MM.1S (cell line): ENCODE measurements around the gene TRNT1.

Experiments used
- DNase-seq: peaks from one replicate; pipeline ENCODE4 v3.0.0-alpha.2; 2015
- H2AFZ ChIP-seq: fragments of 300-600 bp; sonication (generic); 2 replicates; pipeline ENCODE4 v1.6.0; 2016; ENCODE audit warnings: antibody characterized with exemption, low read length
- H3F3A ChIP-seq: fragments of 300-600 bp; sonication (generic); 2 replicates; pipeline ENCODE4 v1.6.1; 2016; ENCODE audit warnings: mild to moderate bottlenecking, antibody characterized with exemption, low read length, moderate library complexity, mixed read lengths; ENCODE audit not compliant: insufficient read depth
- H3K27ac ChIP-seq: fragments of 300-600 bp; sonication (generic); 2 replicates; pipeline ENCODE4 v1.5.1; 2016; ENCODE audit warnings: mild to moderate bottlenecking, low read length
- H3K27me3 ChIP-seq: fragments of 300-600 bp; sonication (generic); replicated peaks from 2 replicates; pipeline ENCODE4 v1.6.0; 2016; ENCODE audit warnings: low read length; ENCODE audit not compliant: insufficient read depth
- H3K36me3 ChIP-seq: fragments of 300-600 bp; sonication (generic); replicated peaks from 2 replicates; pipeline ENCODE4 v1.6.1; 2016; ENCODE audit warnings: mild to moderate bottlenecking, low read length, mixed read lengths; ENCODE audit not compliant: insufficient read depth
- H3K4me1 ChIP-seq: fragments of 300-600 bp; sonication (generic); 2 replicates; pipeline ENCODE4 v1.6.1; 2016; ENCODE audit warnings: low read length, mixed read lengths
- H3K4me2 ChIP-seq: fragments of 300-600 bp; sonication (generic); 2 replicates; pipeline ENCODE4 v1.6.0; 2016; ENCODE audit warnings: low read depth, low read length
- H3K4me3 ChIP-seq: fragments of 300-600 bp; sonication (generic); 2 replicates; pipeline ENCODE4 v1.5.1; 2016; ENCODE audit warnings: low read length, mixed read lengths
- H3K79me2 ChIP-seq: fragments of 300-600 bp; sonication (generic); 2 replicates; pipeline ENCODE4 v1.6.1; 2016; ENCODE audit warnings: mixed run types, low read length, mixed read lengths
- H3K9ac ChIP-seq: fragments of 300-600 bp; sonication (generic); 2 replicates; pipeline ENCODE4 v1.6.1; 2016; ENCODE audit warnings: low read length, mixed read lengths
- H3K9me2 ChIP-seq: fragments of 300-600 bp; sonication (generic); replicated peaks from 2 replicates; pipeline ENCODE4 v1.6.1; 2016; ENCODE audit warnings: mild to moderate bottlenecking, low read length, mixed read lengths; ENCODE audit not compliant: insufficient read depth
- H3K9me3 ChIP-seq: fragments of 300-600 bp; sonication (generic); replicated peaks from 2 replicates; pipeline ENCODE4 v1.6.1; 2016; ENCODE audit warnings: mild to moderate bottlenecking, low read length, mixed read lengths; ENCODE audit not compliant: insufficient read depth
- H4K20me1 ChIP-seq: fragments of 300-600 bp; sonication (generic); 2 replicates; pipeline ENCODE4 v1.6.1; 2016; ENCODE audit warnings: mild to moderate bottlenecking, low read length, moderate library complexity, mixed read lengths; ENCODE audit not compliant: insufficient read depth
- EZH2 ChIP-seq: fragments of 300-600 bp; sonication (generic); optimal IDR thresholded peaks from 2 replicates; pipeline ENCODE3; 2017; ENCODE audit warnings: low read depth, mild to moderate bottlenecking, antibody characterized with exemption, low read length, mixed read lengths
- EZH2phosphoT487 ChIP-seq: fragments of 300-600 bp; sonication (generic); IDR thresholded peaks from 2 replicates; pipeline ENCODE4 v1.6.1; 2018; ENCODE audit warnings: antibody characterized with exemption, low read length
- TF ChIP-seq, protein P1 (sequence below): fragments of 300-600 bp; sonication (generic); IDR thresholded peaks from 2 replicates; pipeline ENCODE4 v1.5.1; 2016; ENCODE audit warnings: antibody characterized with exemption, low read length, mixed read lengths

Gene TRNT1

DNA sequence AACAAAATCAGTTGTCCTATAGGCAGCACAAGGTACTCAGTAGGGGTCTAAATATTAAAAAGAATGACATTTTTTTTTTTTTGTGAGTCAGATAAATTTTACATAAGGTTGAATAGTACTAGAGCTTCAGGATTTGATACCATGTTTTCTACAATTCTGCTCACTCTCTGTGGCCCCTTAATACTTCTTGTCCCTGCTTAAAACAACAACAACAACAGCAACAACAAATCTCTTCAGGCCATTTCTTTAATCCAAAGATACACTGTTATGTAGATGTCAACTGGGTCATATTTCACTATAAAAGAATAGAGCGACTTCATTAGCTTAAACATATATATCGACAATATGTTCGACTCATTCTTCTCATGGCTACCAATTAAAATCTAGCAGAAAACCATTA lies 19.6 kb upstream of the TRNT1 start:
- Histone ChIP-seq H4K20me1 (no peaks in the 10 kb centered on the region), H3K9ac (no peak overlapping the region), H3K79me2 (no peaks in the 10 kb centered on the region), H3K4me1 (no peaks in the 10 kb centered on the region), H3K4me3 (no peak overlapping the region), H3K9me3 (no peaks in the 10 kb centered on the region), H3K27me3 (no peaks in the 10 kb centered on the region), H3K9me2 (no peaks in the 10 kb centered on the region), H3F3A (peaks cover 8% of the 10 kb centered on the region; the same call in 1 of the 2 replicates), H3K36me3 (no peaks in the 10 kb centered on the region), H3K27ac (no peak overlapping the region), H3K4me2 (no peak overlapping the region), H2AFZ (no peak overlapping the region)
- TF ChIP-seq EZH2phosphoT487, result no peak
- no peak for TF ChIP-seq EZH2
- TF ChIP-seq, protein P1, sequence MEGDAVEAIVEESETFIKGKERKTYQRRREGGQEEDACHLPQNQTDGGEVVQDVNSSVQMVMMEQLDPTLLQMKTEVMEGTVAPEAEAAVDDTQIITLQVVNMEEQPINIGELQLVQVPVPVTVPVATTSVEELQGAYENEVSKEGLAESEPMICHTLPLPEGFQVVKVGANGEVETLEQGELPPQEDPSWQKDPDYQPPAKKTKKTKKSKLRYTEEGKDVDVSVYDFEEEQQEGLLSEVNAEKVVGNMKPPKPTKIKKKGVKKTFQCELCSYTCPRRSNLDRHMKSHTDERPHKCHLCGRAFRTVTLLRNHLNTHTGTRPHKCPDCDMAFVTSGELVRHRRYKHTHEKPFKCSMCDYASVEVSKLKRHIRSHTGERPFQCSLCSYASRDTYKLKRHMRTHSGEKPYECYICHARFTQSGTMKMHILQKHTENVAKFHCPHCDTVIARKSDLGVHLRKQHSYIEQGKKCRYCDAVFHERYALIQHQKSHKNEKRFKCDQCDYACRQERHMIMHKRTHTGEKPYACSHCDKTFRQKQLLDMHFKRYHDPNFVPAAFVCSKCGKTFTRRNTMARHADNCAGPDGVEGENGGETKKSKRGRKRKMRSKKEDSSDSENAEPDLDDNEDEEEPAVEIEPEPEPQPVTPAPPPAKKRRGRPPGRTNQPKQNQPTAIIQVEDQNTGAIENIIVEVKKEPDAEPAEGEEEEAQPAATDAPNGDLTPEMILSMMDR, result no peak
- no peak for DNase-seq

DNA sequence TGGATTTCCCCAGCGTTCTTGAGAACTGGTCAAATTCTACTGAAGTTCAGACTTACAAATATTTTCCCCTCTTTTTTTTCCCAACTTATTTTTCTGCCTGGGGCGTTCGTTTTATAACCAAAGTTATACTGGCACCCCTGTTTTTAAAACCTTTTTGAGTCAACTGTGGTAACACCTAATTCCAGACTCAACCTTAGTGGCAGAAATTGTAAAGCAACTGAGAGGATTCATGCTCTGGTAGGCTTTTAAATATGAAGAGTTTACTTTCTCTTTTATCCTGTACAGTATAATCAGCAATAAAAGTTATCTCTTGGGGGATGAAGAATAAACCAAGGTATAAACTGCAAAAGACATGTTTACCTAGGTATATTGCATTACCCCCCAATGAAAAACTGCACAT lies 18.9 kb upstream of the TRNT1 start:
- Histone ChIP-seq H3K4me1 (no peaks in the 10 kb centered on the region), H3K9me2 (no peaks in the 10 kb centered on the region), H3F3A (peaks cover 2% of the 10 kb centered on the region; the same call in 1 of the 2 replicates), H3K79me2 (no peaks in the 10 kb centered on the region), H3K27ac (no peak overlapping the region), H3K27me3 (no peaks in the 10 kb centered on the region), H4K20me1 (no peaks in the 10 kb centered on the region), H3K36me3 (no peaks in the 10 kb centered on the region), H2AFZ (no peak overlapping the region), H3K9ac (no peak overlapping the region), H3K9me3 (no peaks in the 10 kb centered on the region), H3K4me2 (no peak overlapping the region), H3K4me3 (no peak overlapping the region)
- TF ChIP-seq EZH2 (no peak), EZH2phosphoT487 (no peak)
- TF ChIP-seq, protein P1, result no peak
- DNase-seq, result no peak

DNA sequence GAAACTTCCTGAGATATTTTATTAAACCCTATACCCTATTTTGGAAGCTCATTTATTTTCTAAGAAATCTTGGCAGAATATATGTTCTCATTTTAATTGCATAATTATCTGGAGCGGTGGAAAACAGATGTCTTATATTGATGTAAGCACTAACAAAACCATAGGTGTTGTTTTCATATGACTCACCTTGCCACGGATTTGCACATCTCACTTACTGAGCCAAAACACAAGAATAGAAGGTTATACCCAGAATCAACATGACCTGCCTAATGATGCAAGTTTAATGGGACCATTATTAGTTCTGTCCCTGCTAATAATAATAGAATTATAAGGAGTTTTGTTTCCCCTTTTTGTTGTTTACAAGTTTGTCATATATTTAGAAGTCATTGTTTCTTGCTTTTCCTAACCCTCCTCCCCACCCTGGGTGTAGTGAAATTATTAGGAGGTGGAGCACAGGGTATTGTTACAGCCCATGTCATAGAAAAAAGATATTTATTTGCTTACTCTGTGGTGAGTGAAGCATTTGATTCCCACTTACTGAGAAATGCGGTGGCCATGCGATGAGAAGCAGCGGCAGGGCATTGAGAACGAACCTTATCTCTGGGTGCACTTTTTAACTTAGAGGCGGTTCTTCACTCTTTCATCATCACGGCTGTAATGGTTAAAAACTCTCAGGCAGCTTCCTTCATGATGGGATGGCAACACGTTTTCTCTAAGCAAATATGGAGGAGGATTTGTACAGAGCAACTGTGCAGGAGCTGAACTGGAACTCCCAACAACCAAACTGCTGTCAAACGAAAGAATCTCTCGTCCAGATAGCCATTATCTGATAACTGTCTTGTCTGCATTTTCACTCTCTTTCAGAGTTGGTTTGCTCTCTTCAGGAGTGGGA lies 17.1 kb upstream of the TRNT1 start:
- no peak overlapping the region for H2AFZ ChIP-seq

More for the DNA sequence above, 17.1 kb upstream of the TRNT1 start:
- DNase-seq, result no peak
- no peak overlapping the region for H3K4me3 ChIP-seq
- H3K27me3 ChIP-seq, result no peaks in the 10 kb centered on the region
- no peaks in the 10 kb centered on the region for H3F3A ChIP-seq
- no peak for TF ChIP-seq EZH2
- TF ChIP-seq, protein P1, result no peak
- no peak for TF ChIP-seq EZH2phosphoT487
- H3K79me2 ChIP-seq, result no peaks in the 10 kb centered on the region
- no peaks in the 10 kb centered on the region for H3K9me2 ChIP-seq
- H4K20me1 ChIP-seq, result no peaks in the 10 kb centered on the region
- no peak overlapping the region for H3K9ac ChIP-seq
- H3K27ac ChIP-seq, result no peak overlapping the region
- no peaks in the 10 kb centered on the region for H3K36me3 ChIP-seq
- H3K9me3 ChIP-seq, result no peaks in the 10 kb centered on the region
- H3K4me1 ChIP-seq, result no peaks in the 10 kb centered on the region
- H3K4me2 ChIP-seq, result no peak overlapping the region
